GM23338 (cell line): ENCODE data around the gene SNAI1. TPM values are rescaled to one million over a fixed set of nuclear protein-coding genes. Genes with fewer than 3 reads are reported as not detected.

ENCODE experiments used
- EZH2 ChIP-seq: fragments of 200-600 bp; sonication (generic); IDR thresholded peaks from one replicate; pipeline ENCODE4 v1.8.0; 2017; ENCODE audit warnings: antibody characterized with exemption, mild to moderate bottlenecking, low read depth; ENCODE audit not compliant: unreplicated experiment
- EZH2phosphoT487 ChIP-seq: fragments of 200-600 bp; sonication (generic); IDR thresholded peaks from one replicate; pipeline ENCODE4 v1.8.1; 2018; ENCODE audit warnings: antibody characterized with exemption; ENCODE audit not compliant: unreplicated experiment
- JUNB ChIP-seq: IDR thresholded peaks from one replicate; pipeline ENCODE4 v1.6.1; 2016; ENCODE audit warnings: antibody characterized with exemption; ENCODE audit not compliant: unreplicated experiment
- STAT1 ChIP-seq: IDR thresholded peaks from one replicate; pipeline ENCODE4 v1.6.1; 2016; ENCODE audit warnings: antibody characterized with exemption; ENCODE audit not compliant: unreplicated experiment
- ZNF114 ChIP-seq: fragments of 250-450 bp; sonication (Bioruptor Pico); IDR thresholded peaks from 2 replicates; pipeline ENCODE4 v1.5.0; 2020; ENCODE audit warnings: mild to moderate bottlenecking, moderate library complexity
- polyA plus RNA-seq: library from polyadenylated mRNA; unstranded; fragments of >200 nt; fragmentation: Nextera tagmentation; extraction: Ambion mirVana; gene quantifications from 2 replicates; pipeline ENCODE4 v1.2.1, GENCODE V29; 2016
- total RNA-seq: library from RNA; depleted of rRNA; stranded (reverse); fragments of >200 nt; shearing (Covaris generic); gene quantifications from 2 replicates; pipeline ENCODE4 v1.2.3, GENCODE V29; 2014
- TF ChIP-seq, protein P1 (sequence below): fragments of 250-450 bp; sonication (Bioruptor Pico); IDR thresholded peaks from 2 replicates; pipeline ENCODE4 v1.5.0; 2020; ENCODE audit warnings: mild to moderate bottlenecking, moderate library complexity
- TF ChIP-seq, protein P2 (sequence below): IDR thresholded peaks from one replicate; pipeline ENCODE4 v1.6.1; 2018; ENCODE audit warnings: antibody characterized with exemption; ENCODE audit not compliant: unreplicated experiment

The SNAI1 gene
- total and polyA plus RNA-seq, 2 experiments from 2014 or later = 4.2 to 8.4 TPM

- TF ChIP-seq, protein P1, sequence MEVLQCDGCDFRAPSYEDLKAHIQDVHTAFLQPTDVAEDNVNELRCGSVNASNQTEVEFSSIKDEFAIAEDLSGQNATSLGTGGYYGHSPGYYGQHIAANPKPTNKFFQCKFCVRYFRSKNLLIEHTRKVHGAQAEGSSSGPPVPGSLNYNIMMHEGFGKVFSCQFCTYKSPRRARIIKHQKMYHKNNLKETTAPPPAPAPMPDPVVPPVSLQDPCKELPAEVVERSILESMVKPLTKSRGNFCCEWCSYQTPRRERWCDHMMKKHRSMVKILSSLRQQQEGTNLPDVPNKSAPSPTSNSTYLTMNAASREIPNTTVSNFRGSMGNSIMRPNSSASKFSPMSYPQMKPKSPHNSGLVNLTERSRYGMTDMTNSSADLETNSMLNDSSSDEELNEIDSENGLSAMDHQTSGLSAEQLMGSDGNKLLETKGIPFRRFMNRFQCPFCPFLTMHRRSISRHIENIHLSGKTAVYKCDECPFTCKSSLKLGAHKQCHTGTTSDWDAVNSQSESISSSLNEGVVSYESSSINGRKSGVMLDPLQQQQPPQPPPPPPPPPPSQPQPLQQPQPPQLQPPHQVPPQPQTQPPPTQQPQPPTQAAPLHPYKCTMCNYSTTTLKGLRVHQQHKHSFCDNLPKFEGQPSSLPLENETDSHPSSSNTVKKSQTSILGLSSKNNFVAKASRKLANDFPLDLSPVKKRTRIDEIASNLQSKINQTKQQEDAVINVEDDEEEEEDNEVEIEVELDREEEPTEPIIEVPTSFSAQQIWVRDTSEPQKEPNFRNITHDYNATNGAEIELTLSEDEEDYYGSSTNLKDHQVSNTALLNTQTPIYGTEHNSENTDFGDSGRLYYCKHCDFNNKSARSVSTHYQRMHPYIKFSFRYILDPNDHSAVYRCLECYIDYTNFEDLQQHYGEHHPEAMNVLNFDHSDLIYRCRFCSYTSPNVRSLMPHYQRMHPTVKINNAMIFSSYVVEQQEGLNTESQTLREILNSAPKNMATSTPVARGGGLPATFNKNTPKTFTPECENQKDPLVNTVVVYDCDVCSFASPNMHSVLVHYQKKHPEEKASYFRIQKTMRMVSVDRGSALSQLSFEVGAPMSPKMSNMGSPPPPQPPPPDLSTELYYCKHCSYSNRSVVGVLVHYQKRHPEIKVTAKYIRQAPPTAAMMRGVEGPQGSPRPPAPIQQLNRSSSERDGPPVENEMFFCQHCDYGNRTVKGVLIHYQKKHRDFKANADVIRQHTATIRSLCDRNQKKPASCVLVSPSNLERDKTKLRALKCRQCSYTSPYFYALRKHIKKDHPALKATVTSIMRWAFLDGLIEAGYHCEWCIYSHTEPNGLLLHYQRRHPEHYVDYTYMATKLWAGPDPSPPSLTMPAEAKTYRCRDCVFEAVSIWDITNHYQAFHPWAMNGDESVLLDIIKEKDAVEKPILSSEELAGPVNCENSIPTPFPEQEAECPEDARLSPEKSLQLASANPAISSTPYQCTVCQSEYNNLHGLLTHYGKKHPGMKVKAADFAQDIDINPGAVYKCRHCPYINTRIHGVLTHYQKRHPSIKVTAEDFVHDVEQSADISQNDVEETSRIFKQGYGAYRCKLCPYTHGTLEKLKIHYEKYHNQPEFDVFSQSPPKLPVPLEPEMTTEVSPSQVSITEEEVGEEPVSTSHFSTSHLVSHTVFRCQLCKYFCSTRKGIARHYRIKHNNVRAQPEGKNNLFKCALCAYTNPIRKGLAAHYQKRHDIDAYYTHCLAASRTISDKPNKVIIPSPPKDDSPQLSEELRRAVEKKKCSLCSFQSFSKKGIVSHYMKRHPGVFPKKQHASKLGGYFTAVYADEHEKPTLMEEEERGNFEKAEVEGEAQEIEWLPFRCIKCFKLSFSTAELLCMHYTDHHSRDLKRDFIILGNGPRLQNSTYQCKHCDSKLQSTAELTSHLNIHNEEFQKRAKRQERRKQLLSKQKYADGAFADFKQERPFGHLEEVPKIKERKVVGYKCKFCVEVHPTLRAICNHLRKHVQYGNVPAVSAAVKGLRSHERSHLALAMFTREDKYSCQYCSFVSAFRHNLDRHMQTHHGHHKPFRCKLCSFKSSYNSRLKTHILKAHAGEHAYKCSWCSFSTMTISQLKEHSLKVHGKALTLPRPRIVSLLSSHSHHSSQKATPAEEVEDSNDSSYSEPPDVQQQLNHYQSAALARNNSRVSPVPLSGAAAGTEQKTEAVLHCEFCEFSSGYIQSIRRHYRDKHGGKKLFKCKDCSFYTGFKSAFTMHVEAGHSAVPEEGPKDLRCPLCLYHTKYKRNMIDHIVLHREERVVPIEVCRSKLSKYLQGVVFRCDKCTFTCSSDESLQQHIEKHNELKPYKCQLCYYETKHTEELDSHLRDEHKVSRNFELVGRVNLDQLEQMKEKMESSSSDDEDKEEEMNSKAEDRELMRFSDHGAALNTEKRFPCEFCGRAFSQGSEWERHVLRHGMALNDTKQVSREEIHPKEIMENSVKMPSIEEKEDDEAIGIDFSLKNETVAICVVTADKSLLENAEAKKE = no peak
- no peak for TF ChIP-seq EZH2phosphoT487
- TF ChIP-seq JUNB = no peak
- no peak for TF ChIP-seq EZH2
- no peak for TF ChIP-seq STAT1
- TF ChIP-seq ZNF114 (CRISPR knock-in tag) = no peak
- TF ChIP-seq, protein P2, sequence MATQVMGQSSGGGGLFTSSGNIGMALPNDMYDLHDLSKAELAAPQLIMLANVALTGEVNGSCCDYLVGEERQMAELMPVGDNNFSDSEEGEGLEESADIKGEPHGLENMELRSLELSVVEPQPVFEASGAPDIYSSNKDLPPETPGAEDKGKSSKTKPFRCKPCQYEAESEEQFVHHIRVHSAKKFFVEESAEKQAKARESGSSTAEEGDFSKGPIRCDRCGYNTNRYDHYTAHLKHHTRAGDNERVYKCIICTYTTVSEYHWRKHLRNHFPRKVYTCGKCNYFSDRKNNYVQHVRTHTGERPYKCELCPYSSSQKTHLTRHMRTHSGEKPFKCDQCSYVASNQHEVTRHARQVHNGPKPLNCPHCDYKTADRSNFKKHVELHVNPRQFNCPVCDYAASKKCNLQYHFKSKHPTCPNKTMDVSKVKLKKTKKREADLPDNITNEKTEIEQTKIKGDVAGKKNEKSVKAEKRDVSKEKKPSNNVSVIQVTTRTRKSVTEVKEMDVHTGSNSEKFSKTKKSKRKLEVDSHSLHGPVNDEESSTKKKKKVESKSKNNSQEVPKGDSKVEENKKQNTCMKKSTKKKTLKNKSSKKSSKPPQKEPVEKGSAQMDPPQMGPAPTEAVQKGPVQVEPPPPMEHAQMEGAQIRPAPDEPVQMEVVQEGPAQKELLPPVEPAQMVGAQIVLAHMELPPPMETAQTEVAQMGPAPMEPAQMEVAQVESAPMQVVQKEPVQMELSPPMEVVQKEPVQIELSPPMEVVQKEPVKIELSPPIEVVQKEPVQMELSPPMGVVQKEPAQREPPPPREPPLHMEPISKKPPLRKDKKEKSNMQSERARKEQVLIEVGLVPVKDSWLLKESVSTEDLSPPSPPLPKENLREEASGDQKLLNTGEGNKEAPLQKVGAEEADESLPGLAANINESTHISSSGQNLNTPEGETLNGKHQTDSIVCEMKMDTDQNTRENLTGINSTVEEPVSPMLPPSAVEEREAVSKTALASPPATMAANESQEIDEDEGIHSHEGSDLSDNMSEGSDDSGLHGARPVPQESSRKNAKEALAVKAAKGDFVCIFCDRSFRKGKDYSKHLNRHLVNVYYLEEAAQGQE = no peak
These were observed 3.3 kb downstream of the SNAI1 start (continued) for GRCh38 chr20:49986049-49986448.
